A549 (cell line): Measurements from ENCODE around the gene CC2D2B.
"Not testable (repeated sequence)": the region's sequence is repeated elsewhere in the genome, so short reads cannot be mapped to it uniquely, and the experiment has no call there.

Source experiments
- MYC ChIP-seq: IDR thresholded peaks from 2 replicates; pipeline ENCODE4 v1.6.1; 2012; ENCODE audit warnings: mild to moderate bottlenecking, inconsistent platforms, low read length, improper control_type of control experiment, borderline replicate concordance
- RAD21 ChIP-seq, 2 experiments: fragments of >200 bp in 1 of 2; sonication (Bioruptor Twin) in 1 of 2; formaldehyde crosslinking in 1 of 2; IDR thresholded peaks in 1 of 2; conservative IDR thresholded peaks in 1 of 2; 2 replicates in 1 of 2; 3 replicates in 1 of 2; pipeline ENCODE4 v1.6.1; 2012 to 2018; ENCODE audit warnings: inconsistent platforms in 1 of 2
- TF ChIP-seq, protein P1 (sequence below): fragments of >200 bp; sonication (Bioruptor Twin); formaldehyde crosslinking; IDR thresholded peaks from 3 replicates; pipeline ENCODE4 v1.5.1; 2016

DNA sequence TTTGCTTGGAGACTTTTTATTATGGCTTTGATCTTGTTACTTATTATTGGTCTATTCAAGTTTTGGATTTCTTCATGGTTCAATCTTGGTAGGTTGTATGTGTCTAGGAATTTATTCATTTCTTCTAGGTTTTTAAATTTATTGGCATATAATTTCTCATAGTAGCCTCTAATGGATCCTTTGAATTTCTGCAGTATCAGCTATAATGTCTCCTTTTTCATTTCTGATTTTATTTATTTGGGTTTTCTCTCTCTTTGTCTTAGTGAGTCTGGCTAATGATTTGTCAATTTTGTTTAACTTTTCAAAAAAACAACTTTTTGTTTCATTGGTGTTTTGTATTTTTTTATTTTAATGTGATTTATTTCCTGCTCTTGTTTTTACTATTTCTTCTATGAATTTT, 8.3 kb downstream of the CC2D2B start:
- TF ChIP-seq RAD21 (conservative IDR thresholded peaks at IDR 0.05 in 1 of 2, IDR thresholded peaks at IDR 0.05 in 1 of 2); MYC: not testable (repeated sequence)
- TF ChIP-seq, protein P1, sequence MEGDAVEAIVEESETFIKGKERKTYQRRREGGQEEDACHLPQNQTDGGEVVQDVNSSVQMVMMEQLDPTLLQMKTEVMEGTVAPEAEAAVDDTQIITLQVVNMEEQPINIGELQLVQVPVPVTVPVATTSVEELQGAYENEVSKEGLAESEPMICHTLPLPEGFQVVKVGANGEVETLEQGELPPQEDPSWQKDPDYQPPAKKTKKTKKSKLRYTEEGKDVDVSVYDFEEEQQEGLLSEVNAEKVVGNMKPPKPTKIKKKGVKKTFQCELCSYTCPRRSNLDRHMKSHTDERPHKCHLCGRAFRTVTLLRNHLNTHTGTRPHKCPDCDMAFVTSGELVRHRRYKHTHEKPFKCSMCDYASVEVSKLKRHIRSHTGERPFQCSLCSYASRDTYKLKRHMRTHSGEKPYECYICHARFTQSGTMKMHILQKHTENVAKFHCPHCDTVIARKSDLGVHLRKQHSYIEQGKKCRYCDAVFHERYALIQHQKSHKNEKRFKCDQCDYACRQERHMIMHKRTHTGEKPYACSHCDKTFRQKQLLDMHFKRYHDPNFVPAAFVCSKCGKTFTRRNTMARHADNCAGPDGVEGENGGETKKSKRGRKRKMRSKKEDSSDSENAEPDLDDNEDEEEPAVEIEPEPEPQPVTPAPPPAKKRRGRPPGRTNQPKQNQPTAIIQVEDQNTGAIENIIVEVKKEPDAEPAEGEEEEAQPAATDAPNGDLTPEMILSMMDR: not testable (repeated sequence)
